Measurements from ENCODE around the gene CNKSR1.
A peak's percentile ranks its signal among the peaks of the same experiment; 100 is the strongest.

The CNKSR1 gene

GRCh38 chr1:26177182-26177684 is at the start of gene CNKSR1:
CNKSR1 (plus strand) TSS chr1:26177491; CDS start chr1:26177548, 57 bp downstream.
- Histone ChIP-seq H3K4me1 (ENCODE audit: insufficient read depth, insufficient read length) (peaks cover 9% of the 10 kb centered on the region), H3K9me3 (ENCODE audit: insufficient read depth, low read length) (no peaks in the 10 kb centered on the region), H3K9ac (ENCODE audit: insufficient read length, low read depth) (peak within 1 kb of the TSS; percentile 79), H3K27me3 (ENCODE audit: insufficient read depth, insufficient read length) (no peaks in the 10 kb centered on the region), H3K36me3 (ENCODE audit: insufficient read depth, insufficient read length, low read length) (peaks cover 38% of the 10 kb centered on the region), H3K4me3 (ENCODE audit: insufficient read length, low read depth) (peak within 1 kb of the TSS; percentile 56)
- DNase-seq (ENCODE audit: low read depth, low spot score) = peak; percentile 84
- TF ChIP-seq YY1 (IDR thresholded peaks at IDR 0.05; ENCODE audit: insufficient read depth, insufficient read length) (no peak), ZNF274 (IDR thresholded peaks at IDR 0.05; ENCODE audit: low read depth, low read length) (no peak), SUZ12 (IDR thresholded peaks at IDR 0.05; ENCODE audit: extremely low read depth, insufficient read depth, insufficient read length) (no peak)

GRCh38 chr1:26129778-26130177 is 47.5 kb upstream of the CNKSR1 start:
- H3K9ac ChIP-seq (ENCODE audit: insufficient read length, low read depth) = no peak overlapping the region
- no peaks in the 10 kb centered on the region for H3K4me1 ChIP-seq (ENCODE audit: insufficient read depth, insufficient read length)
- H3K9me3 ChIP-seq (ENCODE audit: insufficient read depth, low read length) = no peaks in the 10 kb centered on the region
- H3K4me3 ChIP-seq (ENCODE audit: insufficient read length, low read depth) = no peak overlapping the region
- H3K36me3 ChIP-seq (ENCODE audit: insufficient read depth, insufficient read length, low read length) = no peaks in the 10 kb centered on the region
- DNase-seq (ENCODE audit: low read depth, low spot score) = no peak
- TF ChIP-seq YY1 (IDR thresholded peaks at IDR 0.05; ENCODE audit: insufficient read depth, insufficient read length) = no peak
- no peak for TF ChIP-seq ZNF274 (IDR thresholded peaks at IDR 0.05; ENCODE audit: low read depth, low read length)
- TF ChIP-seq SUZ12 (IDR thresholded peaks at IDR 0.05; ENCODE audit: extremely low read depth, insufficient read depth, insufficient read length) = no peak
- no peaks in the 10 kb centered on the region for H3K27me3 ChIP-seq (ENCODE audit: insufficient read depth, insufficient read length)

GRCh38 chr1:26130695-26131094 is 46.6 kb upstream of the CNKSR1 start:
- no peaks in the 10 kb centered on the region for H3K9me3 ChIP-seq (ENCODE audit: insufficient read depth, low read length)
- no peaks in the 10 kb centered on the region for H3K4me1 ChIP-seq (ENCODE audit: insufficient read depth, insufficient read length)
- no peaks in the 10 kb centered on the region for H3K36me3 ChIP-seq (ENCODE audit: insufficient read depth, insufficient read length, low read length)
- H3K9ac ChIP-seq (ENCODE audit: insufficient read length, low read depth) = no peak overlapping the region
- TF ChIP-seq YY1 (IDR thresholded peaks at IDR 0.05; ENCODE audit: insufficient read depth, insufficient read length) (no peak), ZNF274 (IDR thresholded peaks at IDR 0.05; ENCODE audit: low read depth, low read length) (no peak), SUZ12 (IDR thresholded peaks at IDR 0.05; ENCODE audit: extremely low read depth, insufficient read depth, insufficient read length) (no peak)
- DNase-seq (ENCODE audit: low read depth, low spot score) = no peak
- H3K27me3 ChIP-seq (ENCODE audit: insufficient read depth, insufficient read length) = no peaks in the 10 kb centered on the region
- H3K4me3 ChIP-seq (ENCODE audit: insufficient read length, low read depth) = no peak overlapping the region

- no peak for DNase-seq (ENCODE audit: low read depth, low spot score)
- no peaks in the 10 kb centered on the region for H3K36me3 ChIP-seq (ENCODE audit: insufficient read depth, insufficient read length, low read length)
- no peaks in the 10 kb centered on the region for H3K27me3 ChIP-seq (ENCODE audit: insufficient read depth, insufficient read length)
- no peak overlapping the region for H3K4me3 ChIP-seq (ENCODE audit: insufficient read length, low read depth)
- no peak overlapping the region for H3K9ac ChIP-seq (ENCODE audit: insufficient read length, low read depth)
- TF ChIP-seq YY1 (IDR thresholded peaks at IDR 0.05; ENCODE audit: insufficient read depth, insufficient read length) = no peak
- TF ChIP-seq ZNF274 (IDR thresholded peaks at IDR 0.05; ENCODE audit: low read depth, low read length) = no peak
- TF ChIP-seq SUZ12 (IDR thresholded peaks at IDR 0.05; ENCODE audit: extremely low read depth, insufficient read depth, insufficient read length) = no peak
- no peaks in the 10 kb centered on the region for H3K9me3 ChIP-seq (ENCODE audit: insufficient read depth, low read length)
- H3K4me1 ChIP-seq (ENCODE audit: insufficient read depth, insufficient read length) = no peaks in the 10 kb centered on the region
These were observed 45.0 kb upstream of the CNKSR1 start for GRCh38 chr1:26132128-26132833.

GRCh38 chr1:26132834-26133167 is 44.5 kb upstream of the CNKSR1 start:
- DNase-seq (ENCODE audit: low read depth, low spot score) = no peak
- H3K9ac ChIP-seq (ENCODE audit: insufficient read length, low read depth) = no peak overlapping the region
- H3K27me3 ChIP-seq (ENCODE audit: insufficient read depth, insufficient read length) = no peaks in the 10 kb centered on the region
- no peaks in the 10 kb centered on the region for H3K9me3 ChIP-seq (ENCODE audit: insufficient read depth, low read length)
- TF ChIP-seq SUZ12 (IDR thresholded peaks at IDR 0.05; ENCODE audit: extremely low read depth, insufficient read depth, insufficient read length) = no peak
- no peak for TF ChIP-seq ZNF274 (IDR thresholded peaks at IDR 0.05; ENCODE audit: low read depth, low read length)
- TF ChIP-seq YY1 (IDR thresholded peaks at IDR 0.05; ENCODE audit: insufficient read depth, insufficient read length) = no peak
- no peaks in the 10 kb centered on the region for H3K36me3 ChIP-seq (ENCODE audit: insufficient read depth, insufficient read length, low read length)
- H3K4me1 ChIP-seq (ENCODE audit: insufficient read depth, insufficient read length) = no peaks in the 10 kb centered on the region
- no peak overlapping the region for H3K4me3 ChIP-seq (ENCODE audit: insufficient read length, low read depth)

GRCh38 chr1:26134466-26134865 is 42.8 kb upstream of the CNKSR1 start:
- DNase-seq (ENCODE audit: low read depth, low spot score) = no peak

GRCh38 chr1:26138974-26139558 is 38.2 kb upstream of the CNKSR1 start:
- no peaks in the 10 kb centered on the region for H3K9me3 ChIP-seq (ENCODE audit: insufficient read depth, low read length)
- H3K4me1 ChIP-seq (ENCODE audit: insufficient read depth, insufficient read length) = no peaks in the 10 kb centered on the region
- H3K9ac ChIP-seq (ENCODE audit: insufficient read length, low read depth) = no peak overlapping the region
- H3K4me3 ChIP-seq (ENCODE audit: insufficient read length, low read depth) = no peak overlapping the region
- H3K27me3 ChIP-seq (ENCODE audit: insufficient read depth, insufficient read length) = peaks cover 4% of the 10 kb centered on the region
- no peaks in the 10 kb centered on the region for H3K36me3 ChIP-seq (ENCODE audit: insufficient read depth, insufficient read length, low read length)
- no peak for DNase-seq (ENCODE audit: low read depth, low spot score)
- no peak for TF ChIP-seq SUZ12 (IDR thresholded peaks at IDR 0.05; ENCODE audit: extremely low read depth, insufficient read depth, insufficient read length)

More at GRCh38 chr1:26134466-26134865, 42.8 kb upstream of the CNKSR1 start:
- no peaks in the 10 kb centered on the region for H3K27me3 ChIP-seq (ENCODE audit: insufficient read depth, insufficient read length)
- no peaks in the 10 kb centered on the region for H3K9me3 ChIP-seq (ENCODE audit: insufficient read depth, low read length)
- no peak overlapping the region for H3K4me3 ChIP-seq (ENCODE audit: insufficient read length, low read depth)
- H3K36me3 ChIP-seq (ENCODE audit: insufficient read depth, insufficient read length, low read length) = no peaks in the 10 kb centered on the region
- no peak overlapping the region for H3K9ac ChIP-seq (ENCODE audit: insufficient read length, low read depth)
- H3K4me1 ChIP-seq (ENCODE audit: insufficient read depth, insufficient read length) = no peaks in the 10 kb centered on the region
- TF ChIP-seq SUZ12 (IDR thresholded peaks at IDR 0.05; ENCODE audit: extremely low read depth, insufficient read depth, insufficient read length) = no peak
- TF ChIP-seq YY1 (IDR thresholded peaks at IDR 0.05; ENCODE audit: insufficient read depth, insufficient read length) = no peak
- TF ChIP-seq ZNF274 (IDR thresholded peaks at IDR 0.05; ENCODE audit: low read depth, low read length) = no peak

Measured in NT2/D1 (cell line).